ENCODE results near the gene ANXA2R.
A peak's percentile ranks its signal among the peaks of the same experiment; 100 is the strongest.
"Not testable (repeated sequence)": the region's sequence is repeated elsewhere in the genome, so short reads cannot be mapped to it uniquely, and the experiment has no call there.

Gene ANXA2R

GRCh38 chr5:43025184-43025950 lies 14.8 kb downstream of the ANXA2R start:
- H3K9me3 ChIP-seq (ENCODE audit: control insufficient read depth, insufficient read depth, low read depth, low read length); H3K4me3 ChIP-seq (ENCODE audit: low read depth, low read length); POLR2A ChIA-PET; H3K27ac ChIP-seq (ENCODE audit: extremely low read depth, low read depth, low read length); H3K4me1 ChIP-seq (ENCODE audit: control insufficient read depth, insufficient read depth, low read length); H3K36me3 ChIP-seq (ENCODE audit: control insufficient read depth in 2 of 2, insufficient read depth in 1 of 2, low read length in 2 of 2): not testable (repeated sequence)
- CTCF ChIA-PET = interaction anchor here (1.0 kb wide), 1 partner anchor 113 kb away, joined by 3 read pairs; no protein-coding TSS in a partner anchor

GRCh38 chr5:43024217-43024616 lies 15.9 kb downstream of the ANXA2R start:
- Histone ChIP-seq H3K4me1 (ENCODE audit: control insufficient read depth, insufficient read depth, low read length) (no peaks in the 10 kb centered on the region), H3K9me3 (ENCODE audit: control insufficient read depth, insufficient read depth, low read depth, low read length) (no peaks in the 10 kb centered on the region), H3K27ac (ENCODE audit: extremely low read depth, low read depth, low read length) (no peak overlapping the region), H3K4me3 (ENCODE audit: low read depth, low read length) (no peak overlapping the region), H3K36me3 (ENCODE audit: control insufficient read depth in 2 of 2, insufficient read depth in 1 of 2, low read length in 2 of 2) (no peaks in the 10 kb centered on the region; a peak in 1 of 3 replicates)
- ChIA-PET POLR2A (no interaction called here), CTCF (interaction anchor here (0.7 to 1.3 kb wide), 2 partner anchors 113 to 854 kb away, joined by 3 to 6 read pairs; no protein-coding TSS in a partner anchor)
- no peak for TF ChIP-seq GLIS2 (tag by site-specific recombination; IDR thresholded peaks at IDR 0.05)
- no peak for TF ChIP-seq ZBTB17 (tag by site-specific recombination; IDR thresholded peaks at IDR 0.05)
- TF ChIP-seq ZBTB8A (tag by site-specific recombination; IDR thresholded peaks at IDR 0.05) = no peak
- TF ChIP-seq ZNF169 (tag by site-specific recombination; IDR thresholded peaks at IDR 0.05) = no peak
- no peak for TF ChIP-seq ZNF398 (tag by site-specific recombination; IDR thresholded peaks at IDR 0.05)
- TF ChIP-seq PRDM10 (tag by site-specific recombination; IDR thresholded peaks at IDR 0.05) = 0 out of 2 replicates have a peak, but pooled peaks have one; percentile 3
- TF ChIP-seq FEZF1 (tag by site-specific recombination; IDR thresholded peaks at IDR 0.05) = no peak
- no peak for TF ChIP-seq INSM2 (tag by site-specific recombination; IDR thresholded peaks at IDR 0.05)

GRCh38 chr5:43021151-43021550 lies 19.0 kb downstream of the ANXA2R start:
- H3K27ac ChIP-seq (ENCODE audit: extremely low read depth, low read depth, low read length) = no peak overlapping the region
- POLR2A ChIA-PET = interaction anchor here (1.1 to 3.7 kb wide), 7 partner anchors 17 to 112 kb away, joined by 3 to 34 read pairs (median 17); partner anchors contain the start of genes ANXA2R and ZNF131

More at GRCh38 chr5:43021151-43021550, 19.0 kb downstream of the ANXA2R start:
- TF ChIP-seq ZNF518A (tag by site-specific recombination; conservative IDR thresholded peaks at IDR 0.05; ENCODE audit: low read depth) (no peak), ZNF169 (tag by site-specific recombination; IDR thresholded peaks at IDR 0.05) (no peak), ZNF830 (tag by site-specific recombination; IDR thresholded peaks at IDR 0.05; ENCODE audit: low read depth) (no peak), BCL11A (tag by site-specific recombination; IDR thresholded peaks at IDR 0.05; ENCODE audit: low read depth) (no peak), ZNF354C (tag by site-specific recombination; IDR thresholded peaks at IDR 0.05; ENCODE audit: borderline replicate concordance, low read depth) (no peak)
- Histone ChIP-seq H3K36me3 (ENCODE audit: control insufficient read depth in 2 of 2, insufficient read depth in 1 of 2, low read length in 2 of 2) (no peaks in the 10 kb centered on the region), H3K4me1 (ENCODE audit: control insufficient read depth, insufficient read depth, low read length) (peaks cover 11% of the 10 kb centered on the region), H3K9me3 (ENCODE audit: control insufficient read depth, insufficient read depth, low read depth, low read length) (no peaks in the 10 kb centered on the region), H3K4me3 (ENCODE audit: low read depth, low read length) (no peak overlapping the region)
- CTCF ChIA-PET = interaction anchor here (0.7 to 6.5 kb wide), 7 partner anchors 9 to 110 kb away, joined by 3 to 59 read pairs (median 16); partner anchors contain the start of gene ANXA2R

Data from HEK293 (cell line).